Measurements from ENCODE around the gene STARD9. TPM values are rescaled to one million over a fixed set of nuclear protein-coding genes. Genes with fewer than 3 reads are reported as not detected.
"Not testable (repeated sequence)": the region's sequence is repeated elsewhere in the genome, so short reads cannot be mapped to it uniquely, and the experiment has no call there.

The STARD9 gene
- total RNA-seq, 1 donor from 2014 or later = 5.4 TPM

- ATAC-seq (ENCODE audit: poor library complexity) = no peak
- no peak for DNase-seq
- intact Hi-C loops (cut with DNase I) = no loop called here
These were observed 40.7 kb downstream of the STARD9 start for GRCh38 chr15:42616107-42616506.

DNA sequence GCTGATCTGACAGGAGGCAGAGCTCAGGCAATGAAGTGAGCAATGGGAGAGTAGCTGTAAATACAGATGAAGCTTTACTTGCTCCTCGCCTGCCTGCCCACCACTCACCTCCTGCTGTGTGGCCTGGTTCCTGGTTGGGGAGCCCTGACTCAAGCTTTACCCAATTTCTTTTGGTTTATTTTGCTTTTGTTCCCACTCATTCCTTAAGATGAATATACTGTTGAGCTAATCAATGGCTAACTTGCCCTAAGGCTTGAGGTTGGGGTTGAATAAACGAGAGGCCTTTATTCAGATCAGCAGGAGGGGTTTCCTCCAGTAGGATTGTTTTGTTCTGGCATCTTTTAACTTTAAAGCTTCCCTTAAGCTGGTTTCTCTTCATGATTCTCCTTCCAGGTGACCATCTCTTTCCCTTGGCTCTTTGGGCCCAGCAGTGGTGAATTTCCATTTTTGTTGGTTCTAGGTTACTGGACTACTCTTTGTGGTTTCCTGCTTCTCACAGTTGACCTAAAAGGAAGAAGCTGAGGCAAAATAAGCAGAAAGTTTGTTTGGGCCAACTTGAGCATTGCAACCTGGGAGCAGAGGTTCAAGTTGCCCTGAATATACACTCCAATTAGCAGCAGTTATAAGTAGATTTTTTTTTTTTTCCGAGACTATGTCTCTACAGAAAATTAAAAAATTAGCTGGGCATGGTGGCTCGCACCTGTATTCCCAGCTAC is 44.4 kb downstream of the STARD9 start:
- ATAC-seq (ENCODE audit: poor library complexity) (no peak), DNase-seq (no peak)
- intact Hi-C loops (cut with DNase I) = no loop called here

DNA sequence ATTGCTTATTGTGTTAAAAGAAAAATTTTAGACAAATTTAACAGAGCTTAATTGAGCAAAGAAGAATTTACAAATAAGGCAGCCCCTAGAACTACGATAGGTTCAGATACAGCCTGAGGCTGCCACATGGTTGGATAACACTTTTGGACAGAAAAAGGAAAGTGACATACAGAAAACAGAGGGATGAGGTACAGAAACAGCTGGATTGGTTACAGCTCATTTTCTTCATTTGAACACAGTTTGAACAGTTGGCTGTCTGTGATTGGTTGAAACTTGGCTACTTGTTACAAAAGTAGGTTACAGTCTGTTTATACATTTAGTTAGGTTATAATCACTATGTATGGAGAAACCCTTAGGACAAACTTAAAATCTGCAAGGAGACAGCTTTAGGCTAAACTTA is 46.0 kb downstream of the STARD9 start:
- intact Hi-C loops (cut with DNase I) = no loop called here
- ATAC-seq (ENCODE audit: poor library complexity) = no peak
- DNase-seq = no peak

DNA sequence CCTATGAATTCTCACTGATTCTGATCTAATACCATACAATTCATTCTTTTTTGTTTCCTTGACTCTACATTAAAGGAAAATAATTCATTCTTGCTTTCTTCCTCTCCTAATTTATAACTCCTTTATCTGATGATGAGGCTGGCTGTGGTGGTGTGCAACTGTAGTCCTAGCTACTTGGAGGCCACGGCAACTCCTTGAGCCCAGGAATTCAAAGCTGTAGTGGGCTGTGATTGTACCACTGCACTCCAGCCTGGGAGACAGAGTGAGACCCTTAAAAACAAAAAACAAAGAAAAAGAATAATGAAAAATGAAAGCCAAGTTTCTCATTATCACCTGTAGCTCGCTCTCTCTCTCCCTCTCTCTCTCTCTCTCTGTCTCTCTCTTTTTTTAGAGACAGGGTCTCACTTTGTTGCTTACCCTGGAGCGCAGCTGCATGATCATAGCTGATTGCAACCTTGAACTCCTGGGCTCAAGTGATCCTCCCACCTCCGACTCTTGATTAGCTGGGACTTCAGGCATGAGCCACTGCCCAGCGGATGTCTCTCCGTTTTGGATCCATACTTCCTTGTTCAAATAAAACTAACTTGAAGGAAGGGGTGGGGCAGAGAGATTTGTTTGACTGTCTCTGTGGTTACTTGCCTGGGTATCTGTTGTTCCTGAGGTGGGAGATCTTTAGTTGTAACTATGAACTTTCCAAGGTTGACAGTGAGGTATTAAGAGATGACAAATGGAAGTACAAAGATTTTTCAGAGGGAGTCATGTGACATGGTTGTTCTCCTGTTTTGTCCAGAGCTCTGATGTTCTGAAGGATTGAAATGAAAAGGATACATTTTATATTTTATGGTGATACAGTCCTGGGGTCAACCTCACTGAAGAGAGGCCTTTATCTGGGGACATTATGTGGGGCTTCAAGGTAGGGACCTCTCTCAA is 46.9 kb downstream of the STARD9 start:
- ATAC-seq (ENCODE audit: poor library complexity) (no peak), DNase-seq (no peak)

DNA sequence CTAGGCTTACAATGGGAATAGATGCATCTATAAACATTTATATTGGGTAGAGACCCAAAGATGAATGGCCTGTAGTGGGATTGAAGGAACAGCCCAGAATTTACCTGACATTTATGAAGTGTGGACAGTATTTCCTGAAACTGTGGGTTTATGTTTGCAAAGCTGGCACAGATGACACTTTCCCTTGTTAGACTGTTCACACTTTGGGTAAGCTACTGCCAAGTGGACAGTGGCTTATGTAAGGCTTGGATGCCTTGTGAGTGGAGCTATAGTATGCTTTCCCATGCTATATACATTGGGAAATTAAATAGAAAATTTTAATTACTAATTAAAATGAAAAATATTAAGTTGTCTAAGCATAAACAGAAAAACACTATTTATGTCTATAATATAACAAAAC is 48.5 kb downstream of the STARD9 start:
- ATAC-seq (ENCODE audit: poor library complexity) = no peak
- intact Hi-C loops (cut with DNase I) = no loop called here
- DNase-seq = no peak

More for the DNA sequence above, 46.9 kb downstream of the STARD9 start:
- intact Hi-C loops (cut with DNase I) = no loop called here

- intact Hi-C loops (cut with DNase I) = no loop called here
- no peak for DNase-seq
- ATAC-seq (ENCODE audit: poor library complexity) = no peak
These were observed 52.1 kb downstream of the STARD9 start for GRCh38 chr15:42627485-42627884.

- ATAC-seq (ENCODE audit: poor library complexity) = no peak
- no peak for DNase-seq
- intact Hi-C loops (cut with DNase I) = no loop called here
These were observed 53.4 kb downstream of the STARD9 start for GRCh38 chr15:42628761-42629160.

DNA sequence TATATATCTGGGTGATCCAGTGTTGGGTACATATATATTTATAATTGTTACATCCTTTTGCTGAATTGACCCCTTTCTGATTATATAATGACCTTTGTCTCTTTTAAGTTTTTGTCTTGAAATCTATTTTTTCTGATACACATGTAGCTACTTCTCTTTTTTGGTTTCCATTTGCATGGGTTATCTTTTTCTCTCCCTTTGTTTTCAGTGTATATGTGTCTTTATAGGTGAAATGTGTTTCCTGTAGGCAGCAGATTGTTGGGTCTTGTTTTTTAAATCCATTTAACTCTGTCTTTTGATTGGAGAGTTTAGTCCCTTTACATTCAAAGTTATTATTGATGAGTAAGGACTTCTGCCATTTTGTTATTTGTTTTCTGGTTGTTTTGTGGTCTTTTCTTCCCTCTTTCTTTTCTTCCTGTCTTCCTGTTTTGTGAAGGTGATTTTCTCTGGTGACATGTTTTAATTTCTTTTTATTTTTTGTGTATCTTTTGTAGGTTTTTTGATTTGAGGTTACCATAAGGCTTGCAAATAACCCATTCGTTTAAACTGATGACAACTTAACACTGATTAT is 56.8 kb downstream of the STARD9 start:
- no peak for DNase-seq
- no peak for ATAC-seq (ENCODE audit: poor library complexity)
- intact Hi-C loops (cut with DNase I) = no loop called here

DNA sequence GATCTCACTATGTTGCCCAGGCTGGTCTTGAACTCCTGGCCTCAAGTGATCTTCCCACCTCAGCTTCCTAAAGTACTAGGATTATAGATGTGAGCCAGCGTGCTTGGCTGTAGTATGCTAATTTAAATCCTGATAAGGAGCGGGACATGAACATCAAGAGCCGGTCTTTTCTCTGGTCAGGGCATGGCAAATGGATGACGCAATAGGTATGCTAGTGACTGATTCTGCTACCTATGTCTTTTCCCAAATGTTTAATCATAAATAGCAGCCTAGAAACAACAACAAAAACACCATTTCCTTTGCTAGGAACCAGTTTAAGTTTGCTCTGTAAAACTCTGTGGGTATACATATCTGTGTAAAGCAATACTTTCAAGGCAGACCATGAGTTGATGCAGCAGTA is 64.7 kb downstream of the STARD9 start:
- DNase-seq = no peak
- no peak for ATAC-seq (ENCODE audit: poor library complexity)
- intact Hi-C loops (cut with DNase I) = loop anchor here (10.0 kb wide), 1 partner anchor 95 kb away; the partner anchor contains the start of genes HAUS2 and LRRC57

DNA sequence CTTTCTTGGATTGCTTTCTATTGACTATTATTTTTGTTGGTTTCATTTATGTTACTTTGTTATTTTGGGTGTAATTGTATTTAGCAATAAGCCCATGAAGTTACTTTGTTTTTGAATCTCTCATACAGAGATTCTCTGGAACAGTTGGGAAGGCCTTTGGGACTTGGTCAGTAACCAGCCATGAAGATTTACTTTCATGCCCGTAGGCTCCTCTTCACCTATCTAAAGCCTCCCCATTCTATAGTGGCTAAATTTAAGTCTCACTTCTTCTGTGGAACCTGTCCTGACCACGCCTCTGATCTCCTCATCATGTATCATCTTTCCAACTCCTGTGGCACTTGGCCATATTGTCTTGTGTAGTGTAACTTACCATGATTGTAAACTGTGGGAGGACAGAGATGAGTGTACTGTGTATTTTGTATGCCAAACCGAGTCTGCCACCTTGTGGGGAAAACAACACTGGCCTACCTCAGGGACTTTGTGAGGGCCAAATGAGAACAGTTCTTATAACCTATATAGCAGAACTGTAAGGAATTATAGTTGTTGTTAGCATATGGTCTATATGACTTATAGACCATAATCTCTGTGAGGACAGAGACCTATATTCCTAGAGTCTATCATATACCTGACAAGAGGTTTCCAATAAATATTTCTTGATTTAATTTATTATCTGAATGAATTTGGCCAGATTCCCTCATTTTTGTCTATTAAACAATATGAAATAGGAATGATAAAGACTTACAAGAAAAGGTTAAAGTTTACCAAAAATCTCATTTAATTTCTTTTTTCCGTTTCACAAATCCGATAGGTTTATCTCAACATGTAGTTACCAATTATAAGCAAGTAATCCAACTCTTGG is 75.0 kb downstream of the STARD9 start:
- DNase-seq (no peak), ATAC-seq (ENCODE audit: poor library complexity) (peak; percentile 97)
- intact Hi-C loops (cut with DNase I) = no loop called here

GRCh38 chr15:42665827-42666226 is 90.4 kb downstream of the STARD9 start:
- no peak for ATAC-seq (ENCODE audit: poor library complexity)
- no peak for DNase-seq
- intact Hi-C loops (cut with DNase I) = no loop called here

- no peak for ATAC-seq (ENCODE audit: poor library complexity)
- DNase-seq = no peak
- intact Hi-C loops (cut with DNase I) = no loop called here
These were observed 92.4 kb downstream of the STARD9 start for GRCh38 chr15:42667855-42668254.

GRCh38 chr15:42670451-42670850 is 95.0 kb downstream of the STARD9 start:
- DNase-seq (no peak), ATAC-seq (ENCODE audit: poor library complexity) (no peak)
- intact Hi-C loops (cut with DNase I) = no loop called here

DNA sequence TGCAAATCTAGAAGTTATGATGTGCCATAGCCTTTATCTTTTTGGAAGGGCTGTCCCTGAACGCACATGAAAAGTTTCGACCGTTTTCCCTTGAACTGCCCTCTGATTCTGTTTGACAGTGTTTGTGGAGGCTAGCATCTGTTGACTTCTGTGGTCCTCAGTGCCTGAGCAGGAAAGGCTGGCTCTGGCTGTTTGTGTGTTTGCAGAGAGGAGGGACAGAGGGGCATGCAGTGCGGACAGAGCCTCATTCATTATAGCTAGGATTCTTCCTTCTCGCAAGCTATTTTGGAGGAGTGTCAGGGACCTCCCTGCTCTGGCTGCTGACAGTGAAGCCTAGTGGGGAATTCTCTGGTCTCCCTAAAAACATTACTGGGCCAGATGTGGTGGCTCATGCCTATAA is 97.0 kb downstream of the STARD9 start:
- no peak for ATAC-seq (ENCODE audit: poor library complexity)
- intact Hi-C loops (cut with DNase I) = no loop called here
- no peak for DNase-seq

DNA sequence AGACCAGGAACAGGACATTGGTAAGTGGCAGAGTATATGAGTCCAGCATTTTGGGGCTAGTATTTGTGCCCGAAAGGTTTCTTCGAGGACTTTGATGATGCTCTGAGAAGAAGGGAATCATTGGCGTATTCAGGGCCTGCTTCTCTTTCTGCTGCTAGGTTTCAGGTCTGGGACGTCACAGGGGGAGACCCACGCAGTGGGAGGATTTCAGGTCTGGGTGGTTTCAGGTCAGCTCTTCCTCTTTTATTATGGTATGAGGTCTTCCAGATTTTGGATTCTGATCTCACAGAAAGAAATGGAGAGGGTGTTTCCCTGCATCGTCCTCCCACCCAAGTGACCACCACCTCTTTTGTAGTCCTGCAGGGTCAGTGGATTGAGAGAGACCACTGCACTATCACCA is 99.1 kb downstream of the STARD9 start:
- intact Hi-C loops (cut with DNase I) = no loop called here
- no peak for DNase-seq

DNA sequence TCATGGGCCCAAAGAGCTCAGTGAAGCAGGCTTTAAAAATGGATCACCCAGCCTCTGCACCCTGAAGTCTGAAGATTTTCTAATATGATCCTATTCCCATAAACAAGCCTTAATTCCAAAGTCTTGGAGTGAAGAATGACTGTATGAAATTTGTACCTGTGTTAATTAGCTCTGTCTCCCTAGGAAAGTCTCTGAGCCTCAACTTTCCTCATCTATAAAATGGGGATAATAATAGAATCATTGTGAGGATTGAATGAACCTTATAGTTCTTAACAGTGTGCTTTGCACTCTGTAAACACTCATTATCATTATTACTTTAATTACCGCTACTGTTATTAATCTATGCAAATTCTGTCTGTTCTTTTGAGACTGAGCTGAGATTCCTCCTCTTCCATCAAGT is 99.6 kb downstream of the STARD9 start:
- intact Hi-C loops (cut with DNase I) = no loop called here
- DNase-seq (no peak), ATAC-seq (ENCODE audit: poor library complexity) (no peak)

More for the DNA sequence above, 99.1 kb downstream of the STARD9 start:
- ATAC-seq (ENCODE audit: poor library complexity) = no peak

DNA sequence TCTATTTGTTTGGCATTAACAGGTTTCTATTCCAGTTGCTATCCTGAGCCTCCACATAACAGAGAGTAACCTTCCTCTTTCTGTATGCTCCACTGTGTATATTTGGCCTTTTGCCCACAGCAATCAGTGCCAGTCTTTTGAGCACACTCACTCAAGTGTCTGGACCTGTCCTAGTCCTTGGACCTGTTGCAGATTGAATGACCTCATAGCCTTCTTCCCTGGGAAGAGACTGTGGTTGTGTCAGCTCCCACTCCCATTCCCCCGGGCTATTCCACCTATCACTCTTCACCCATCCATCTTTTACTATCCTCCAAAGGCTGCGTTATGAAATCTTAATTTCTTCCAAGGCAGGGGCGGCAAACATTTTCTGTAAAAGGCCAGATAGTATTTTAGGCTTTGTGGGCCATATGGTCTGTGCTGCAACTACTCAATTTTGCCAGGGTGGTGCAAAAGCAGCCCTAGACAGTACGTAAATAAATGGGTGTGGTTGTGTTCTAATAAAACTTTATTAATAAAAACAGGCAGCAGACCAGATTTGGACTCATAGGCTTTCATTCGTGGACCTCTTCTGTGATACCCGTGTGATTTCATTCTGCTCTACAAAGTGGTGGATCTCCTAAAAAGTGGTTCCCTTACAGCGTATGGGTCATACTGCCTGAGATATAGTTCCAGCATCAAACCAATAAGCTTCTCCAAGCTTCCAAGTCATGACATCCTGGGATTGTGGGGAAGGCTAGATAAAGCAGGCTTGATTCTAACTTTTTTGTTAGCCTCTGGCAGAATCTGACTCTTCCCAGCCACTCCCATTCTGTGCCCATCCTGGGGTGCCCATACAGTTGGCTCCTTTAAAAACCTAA is 104.1 kb downstream of the STARD9 start:
- ATAC-seq (ENCODE audit: poor library complexity) (peak; percentile 89), DNase-seq (no peak)
- intact Hi-C loops (cut with DNase I) = no loop called here

GRCh38 chr15:42680142-42680482 is 104.7 kb downstream of the STARD9 start:
- intact Hi-C loops (cut with DNase I); ATAC-seq (ENCODE audit: poor library complexity); DNase-seq: not testable (repeated sequence)

Data from Right ventricle myocardium superior (tissue), 1 donor.